Fibroblast of skin of back (primary cell): ENCODE data around the gene CD99.
A peak's percentile ranks its signal among the peaks of the same experiment; 100 is the strongest.
"Not testable (repeated sequence)": the region's sequence is repeated elsewhere in the genome, so short reads cannot be mapped to it uniquely, and the experiment has no call there.

ENCODE experiments used
- DNase-seq: peaks from one replicate; pipeline ENCODE4 v3.0.0-alpha.2; 2013

CD99 gene

DNA sequence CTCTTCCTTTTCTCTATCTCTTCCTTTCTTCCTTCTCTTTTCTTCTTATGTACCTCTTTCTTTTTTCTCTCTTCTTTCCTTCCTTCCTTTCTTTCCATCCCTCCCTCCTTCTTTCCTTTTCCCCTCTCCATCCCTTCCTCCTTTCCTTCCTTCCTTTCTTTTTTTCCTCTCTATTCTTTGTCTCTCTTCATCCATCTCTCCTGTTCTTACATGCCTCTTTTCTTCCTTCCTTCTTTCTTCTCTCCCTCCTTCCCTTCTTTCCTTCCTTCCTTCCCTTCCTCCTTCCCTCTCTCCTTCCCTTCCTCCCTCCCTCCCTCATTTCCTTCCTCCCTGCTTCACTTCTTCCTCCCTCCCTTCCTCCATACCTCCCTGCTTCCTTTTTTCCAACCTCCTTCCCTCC is 41.6 kb downstream of the CD99 start:
- no peak for DNase-seq

DNA sequence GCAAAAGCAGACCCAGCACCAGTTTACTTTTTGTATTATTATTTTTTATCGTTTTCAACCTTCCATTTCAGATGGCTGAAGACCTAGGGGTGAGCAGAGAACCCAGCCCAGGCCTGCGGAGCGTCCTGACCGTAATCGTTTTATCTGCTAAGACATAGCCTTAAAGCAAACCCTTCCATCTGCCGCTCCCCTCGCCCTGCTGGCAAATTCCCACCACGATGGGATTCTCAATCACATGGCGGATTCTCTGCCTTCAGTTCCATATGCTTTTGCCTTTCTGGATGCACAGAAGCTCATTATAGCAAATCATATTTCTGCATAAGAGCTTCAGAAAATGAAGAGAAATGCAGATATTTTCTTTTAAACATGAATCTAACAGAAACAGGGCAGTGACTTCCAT is 42.2 kb downstream of the CD99 start:
- DNase-seq, result no peak

DNA sequence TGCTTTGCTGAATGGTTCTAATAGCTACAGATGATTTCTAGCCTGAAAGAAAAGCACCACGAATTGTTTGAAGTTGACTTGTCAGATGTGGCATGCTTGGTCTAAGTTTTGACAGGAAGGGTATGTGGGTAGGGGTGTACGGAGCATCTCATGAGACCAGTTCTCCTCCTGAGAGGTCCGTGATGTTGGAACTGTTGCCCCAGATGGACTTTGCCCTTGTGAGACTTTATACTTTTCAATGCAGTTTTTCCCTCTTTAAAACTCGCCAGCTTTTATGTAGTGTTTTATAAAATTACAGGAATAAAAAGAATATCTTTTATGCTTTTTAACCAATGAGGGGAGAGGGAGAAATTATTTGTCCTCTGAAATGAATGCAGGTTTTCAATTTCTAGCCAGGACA is 44.2 kb downstream of the CD99 start:
- no peak for DNase-seq

DNA sequence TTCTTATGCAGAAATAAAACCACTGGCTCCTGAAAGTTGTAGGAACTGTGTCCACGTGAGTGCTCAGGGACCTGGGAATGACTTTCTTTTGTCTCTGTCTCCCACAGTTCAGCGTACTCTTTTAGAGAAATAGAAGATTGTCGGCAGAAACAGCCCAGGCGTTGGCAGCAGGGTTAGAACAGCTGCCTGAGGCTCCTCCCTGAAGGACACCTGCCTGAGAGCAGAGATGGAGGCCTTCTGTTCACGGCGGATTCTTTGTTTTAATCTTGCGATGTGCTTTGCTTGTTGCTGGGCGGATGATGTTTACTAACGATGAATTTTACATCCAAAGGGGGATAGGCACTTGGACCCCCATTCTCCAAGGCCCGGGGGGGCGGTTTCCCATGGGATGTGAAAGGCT is 49.6 kb downstream of the CD99 start:
- no peak for DNase-seq

DNA sequence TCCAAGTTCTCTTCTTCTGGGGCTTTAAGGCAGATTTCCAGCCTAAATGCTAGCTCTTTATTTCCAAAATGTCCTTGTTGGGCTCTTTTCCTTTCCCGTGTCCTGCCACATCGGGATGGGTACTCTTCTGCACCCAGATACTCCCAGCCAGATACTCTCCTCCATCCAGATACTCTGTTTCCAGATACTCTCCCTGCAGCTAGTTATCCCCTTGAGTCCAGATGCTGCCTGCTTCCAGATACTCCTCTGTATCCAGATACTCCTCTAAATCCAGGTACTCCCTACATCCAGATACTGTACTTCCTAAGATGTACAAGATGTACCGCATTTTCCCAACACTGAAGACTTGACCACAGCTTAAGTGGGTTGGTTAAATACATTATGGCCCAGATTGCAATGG is 50.3 kb downstream of the CD99 start:
- no peak for DNase-seq

- not testable (repeated sequence) for DNase-seq
These were observed 55.2 kb downstream of the CD99 start for GRCh38 chrX:2746250-2746649.

DNA sequence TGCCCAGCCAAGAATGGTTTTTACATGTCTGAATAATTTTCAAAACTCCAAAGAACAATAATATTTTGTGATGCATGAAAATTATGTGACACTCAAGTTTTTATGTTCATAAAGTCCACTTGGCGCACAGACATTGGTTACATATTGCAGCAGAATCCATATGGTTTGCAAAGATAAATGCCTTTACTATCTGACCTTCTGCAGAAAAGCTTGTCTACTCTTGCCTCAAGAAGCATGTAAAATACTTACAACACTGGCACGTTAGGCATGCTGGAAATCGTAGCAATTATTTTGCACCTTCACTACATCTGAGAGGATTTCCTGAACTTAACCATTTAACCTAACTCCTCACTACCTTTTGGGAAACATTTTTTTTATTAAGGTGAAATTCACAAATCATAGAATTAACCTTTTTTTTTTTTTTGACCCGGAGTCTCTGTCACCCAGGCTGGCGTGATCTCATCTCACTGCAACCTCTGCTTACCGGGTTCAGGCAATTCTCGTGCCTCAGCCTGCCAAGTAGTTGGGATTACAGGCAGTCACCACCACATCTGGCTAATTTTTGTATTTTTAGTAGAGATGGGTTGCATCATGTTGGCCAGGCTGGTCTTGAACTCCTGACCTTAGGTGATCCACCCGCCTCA is 57.2 kb downstream of the CD99 start:
- DNase-seq, result no peak

GRCh38 chrX:2748815-2749188 is 57.7 kb downstream of the CD99 start:
- DNase-seq, result no peak

GRCh38 chrX:2751291-2751690 is 60.2 kb downstream of the CD99 start:
- no peak for DNase-seq

GRCh38 chrX:2751874-2752300 is 60.8 kb downstream of the CD99 start, which contains the start of gene XG:
XG (plus strand) TSS chrX:2752040; CDS start chrX:2752275, 235 bp downstream.
- not testable (repeated sequence) for DNase-seq

GRCh38 chrX:2752441-2752840 is 61.3 kb downstream of the CD99 start:
- DNase-seq, result peak; percentile 71

DNA sequence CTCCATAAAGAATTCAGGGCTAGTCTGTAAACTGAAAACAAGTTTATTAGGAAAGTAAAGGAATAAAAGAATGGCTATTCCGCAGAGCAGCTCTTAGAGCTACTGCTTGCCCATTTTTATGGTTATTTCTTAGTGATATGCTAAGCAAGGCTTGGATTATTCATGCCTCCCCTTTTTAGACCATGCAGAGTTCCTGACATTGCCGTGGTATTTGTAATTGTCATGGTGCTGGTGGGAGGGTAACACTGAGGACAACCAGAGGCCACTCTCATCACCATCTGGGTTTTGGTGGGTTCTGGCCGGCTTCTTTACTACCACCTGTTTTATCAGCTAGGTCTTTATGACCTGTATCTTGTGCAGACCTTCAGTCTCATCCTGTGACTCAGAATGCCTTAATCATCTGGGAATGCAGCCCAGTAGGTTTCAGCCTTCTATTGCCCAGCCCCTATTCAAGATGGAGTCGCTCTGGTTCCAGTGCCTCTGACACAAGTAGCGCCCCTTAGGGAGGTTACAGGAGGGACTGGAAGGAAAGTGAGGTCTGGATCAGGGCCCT is 64.1 kb downstream of the CD99 start:
- DNase-seq, result not testable (repeated sequence)

- no peak for DNase-seq
These were observed 65.5 kb downstream of the CD99 start for GRCh38 chrX:2756548-2756947.

GRCh38 chrX:2761246-2761645 is 70.2 kb downstream of the CD99 start:
- DNase-seq, result no peak

DNA sequence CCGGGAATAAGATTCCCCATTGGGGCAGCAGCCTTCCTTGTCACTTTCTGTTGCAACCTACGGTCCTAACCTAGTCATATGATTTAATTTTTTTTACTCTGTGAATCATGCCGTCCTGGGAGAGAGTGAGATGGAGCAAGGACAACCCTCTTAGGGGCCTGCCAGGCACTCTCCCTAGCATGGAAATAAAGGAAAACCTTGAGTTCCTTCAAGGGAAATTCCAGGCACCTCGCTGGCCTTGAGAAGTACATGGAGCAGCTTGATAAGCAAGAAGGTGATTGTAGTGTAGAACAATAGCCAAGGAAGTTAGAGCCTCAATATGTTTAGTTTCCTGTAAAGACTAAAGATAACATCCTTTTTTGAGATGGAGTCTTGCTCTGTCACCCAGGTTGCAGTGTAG is 71.6 kb downstream of the CD99 start:
- DNase-seq, result not testable (repeated sequence)

DNA sequence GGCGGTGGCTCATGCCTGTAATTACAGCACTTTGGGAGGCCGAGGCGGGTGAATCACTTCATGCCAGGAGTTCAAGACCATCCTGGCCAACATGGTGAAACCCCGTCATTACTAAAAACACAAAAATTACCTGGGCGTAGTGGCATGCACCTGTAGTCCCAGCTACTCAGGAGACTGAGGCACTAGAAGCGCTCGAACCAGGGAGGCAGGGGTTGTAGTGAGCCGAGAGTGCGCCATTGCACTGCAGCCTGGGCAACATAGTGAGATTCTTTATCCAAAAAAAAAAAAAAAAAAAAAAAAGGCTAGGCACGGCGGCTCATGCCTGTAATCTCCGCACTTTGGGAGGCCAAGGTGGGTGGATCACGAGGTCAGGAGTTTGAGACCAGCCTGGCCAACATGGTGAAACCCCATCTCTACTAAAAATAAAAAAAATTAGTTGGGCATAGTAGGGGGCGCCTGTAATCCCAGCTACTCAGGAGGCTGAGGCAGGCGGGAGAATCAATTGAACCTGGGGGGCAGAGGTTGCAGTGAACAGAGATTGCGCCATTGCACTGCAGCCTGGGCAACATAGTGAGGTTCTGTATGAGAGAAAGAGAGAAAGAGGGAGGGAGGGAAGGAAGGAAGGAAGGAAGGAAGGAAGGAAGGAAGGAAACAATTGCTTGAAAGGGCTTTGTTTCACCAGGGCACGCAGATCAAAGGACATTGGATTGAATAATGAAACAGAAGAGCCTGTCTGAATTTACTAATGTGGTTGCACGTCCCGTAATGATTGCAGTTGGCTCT is 73.9 kb downstream of the CD99 start:
- not testable (repeated sequence) for DNase-seq

GRCh38 chrX:2765549-2765830 is 74.4 kb downstream of the CD99 start:
- no peak for DNase-seq

- DNase-seq, result peak; percentile 16
These were observed 75.8 kb downstream of the CD99 start for GRCh38 chrX:2766906-2767305.

DNA sequence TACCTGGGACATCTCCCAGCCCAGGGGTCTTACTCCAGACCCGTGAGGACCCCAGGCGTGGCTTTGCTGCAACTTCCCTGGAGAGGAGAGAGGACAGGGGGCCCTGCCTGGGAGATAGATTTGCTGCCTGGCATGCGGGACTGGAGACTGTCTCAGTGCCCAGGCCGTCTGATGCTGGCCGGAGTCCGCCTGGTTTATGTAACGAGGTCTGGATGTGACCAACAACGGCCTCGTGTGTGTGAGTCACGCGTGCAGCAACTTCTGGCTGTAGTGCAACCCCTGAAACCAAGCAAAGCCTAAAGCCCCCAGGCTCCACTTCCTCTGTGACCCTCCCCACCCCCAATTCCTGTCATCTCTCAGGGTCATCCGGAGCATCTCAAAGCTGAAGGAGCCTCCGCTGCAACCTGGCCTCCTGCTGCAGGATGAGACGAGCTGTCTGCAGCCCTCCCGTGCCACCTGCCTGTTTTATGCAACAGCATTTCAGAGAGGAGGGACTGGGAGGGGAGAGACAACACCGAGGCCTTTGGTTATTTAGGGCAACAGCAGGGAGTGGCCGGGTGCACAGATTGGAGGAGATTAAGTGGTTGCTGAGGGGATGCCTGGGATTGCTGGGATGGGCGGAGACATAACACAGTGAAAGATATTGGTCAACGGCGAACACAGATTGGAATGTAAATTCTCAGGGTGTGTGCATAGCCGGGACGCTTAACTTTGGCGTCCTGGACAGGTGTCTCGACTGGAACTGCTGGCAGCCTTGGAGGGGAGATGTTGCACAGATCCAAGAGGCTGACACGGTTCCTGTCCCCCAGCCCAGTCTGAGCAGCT is 76.7 kb downstream of the CD99 start:
- no peak for DNase-seq

- no peak for DNase-seq
These were observed 78.5 kb downstream of the CD99 start for GRCh38 chrX:2769615-2770014.

GRCh38 chrX:2773166-2774055 is 82.3 kb downstream of the CD99 start:
- not testable (repeated sequence) for DNase-seq

GRCh38 chrX:2774057-2774456 is 83.0 kb downstream of the CD99 start:
- no peak for DNase-seq
